GM12892 (cell line): ENCODE results near the gene CD274.
"Not testable (repeated sequence)": the region's sequence is repeated elsewhere in the genome, so short reads cannot be mapped to it uniquely, and the experiment has no call there.

Experiments used
- DNase-seq: peaks from one replicate; pipeline ENCODE4 v3.0.0; 2011; ENCODE audit not compliant: insufficient read length
- FAIRE-seq: peaks from 2 replicates; lab custom pipeline; 2011; peaks lifted over from hg19 to GRCh38; lab: Jason Lieb, UNC
- POLR2A ChIP-seq: IDR thresholded peaks from 2 replicates; pipeline ENCODE4 v1.6.1; 2011; ENCODE audit warnings: low read depth, low read length, control low read depth
- POLR2AphosphoS5 ChIP-seq: IDR thresholded peaks from 2 replicates; pipeline ENCODE4 v1.6.1; 2011; ENCODE audit warnings: low read depth, low read length, control low read depth
- TAF1 ChIP-seq: IDR thresholded peaks from 2 replicates; pipeline ENCODE4 v1.6.1; 2011; ENCODE audit warnings: low read depth, mild to moderate bottlenecking, control low read depth, low read length, borderline replicate concordance

CD274 gene

GRCh38 chr9:5470816-5471215 lies 20.5 kb downstream of the CD274 start:
- TF ChIP-seq TAF1 (no peak), POLR2AphosphoS5 (no peak), POLR2A (no peak)
- FAIRE-seq (no peak), DNase-seq (no peak)

- not testable (repeated sequence) for DNase-seq, FAIRE-seq
Observed at GRCh38 chr9:5475611-5476010, 25.3 kb downstream of the CD274 start.

- no peak for TF ChIP-seq POLR2A
- no peak for TF ChIP-seq TAF1
- no peak for TF ChIP-seq POLR2AphosphoS5
- no peak for DNase-seq
- peak; percentile 85 for FAIRE-seq
Observed at GRCh38 chr9:5478206-5478605, 27.9 kb downstream of the CD274 start.

GRCh38 chr9:5479994-5480694 lies 29.8 kb downstream of the CD274 start:
- peak; percentile 71 for FAIRE-seq
- DNase-seq = no peak
- TF ChIP-seq POLR2A (no peak), TAF1 (no peak), POLR2AphosphoS5 (no peak)

GRCh38 chr9:5480919-5481318 lies 30.6 kb downstream of the CD274 start:
- TF ChIP-seq POLR2AphosphoS5 = no peak
- TF ChIP-seq TAF1 = no peak
- TF ChIP-seq POLR2A = no peak
- FAIRE-seq (no peak), DNase-seq (no peak)

- TF ChIP-seq POLR2A (no peak), TAF1 (no peak), POLR2AphosphoS5 (no peak)
- FAIRE-seq (peak; percentile 44), DNase-seq (no peak)
Observed at GRCh38 chr9:5481322-5482040, 31.1 kb downstream of the CD274 start.

- DNase-seq (no peak), FAIRE-seq (no peak)
- TF ChIP-seq POLR2A = no peak
- TF ChIP-seq TAF1 = no peak
- no peak for TF ChIP-seq POLR2AphosphoS5
Observed at GRCh38 chr9:5482194-5482593, 31.9 kb downstream of the CD274 start.

- FAIRE-seq (no peak), DNase-seq (no peak)
- TF ChIP-seq POLR2AphosphoS5 (no peak), TAF1 (no peak), POLR2A (no peak)
Observed at GRCh38 chr9:5483306-5483705, 33.0 kb downstream of the CD274 start.

- no peak for FAIRE-seq
- no peak for TF ChIP-seq POLR2A
- TF ChIP-seq TAF1 = no peak
- TF ChIP-seq POLR2AphosphoS5 = no peak
Observed at GRCh38 chr9:5485378-5486085, 35.2 kb downstream of the CD274 start.

GRCh38 chr9:5486988-5487387 lies 36.6 kb downstream of the CD274 start:
- no peak for DNase-seq
- TF ChIP-seq POLR2AphosphoS5 (no peak), POLR2A (no peak), TAF1 (no peak)
- FAIRE-seq = no peak

More at GRCh38 chr9:5485378-5486085, 35.2 kb downstream of the CD274 start:
- no peak for DNase-seq

GRCh38 chr9:5488221-5489008 lies 38.1 kb downstream of the CD274 start:
- FAIRE-seq (no peak), DNase-seq (no peak)
- TF ChIP-seq POLR2A (no peak), POLR2AphosphoS5 (no peak), TAF1 (no peak)
